GM19099 (cell line): ENCODE data around the gene ANXA5.

ENCODE experiments used
- POLR2A ChIP-seq: IDR thresholded peaks from 3 replicates; pipeline ENCODE4 v1.6.1; 2011; ENCODE audit warnings: low read depth; ENCODE audit not compliant: insufficient read length; ENCODE audit errors: extremely low read depth

The ANXA5 gene

DNA sequence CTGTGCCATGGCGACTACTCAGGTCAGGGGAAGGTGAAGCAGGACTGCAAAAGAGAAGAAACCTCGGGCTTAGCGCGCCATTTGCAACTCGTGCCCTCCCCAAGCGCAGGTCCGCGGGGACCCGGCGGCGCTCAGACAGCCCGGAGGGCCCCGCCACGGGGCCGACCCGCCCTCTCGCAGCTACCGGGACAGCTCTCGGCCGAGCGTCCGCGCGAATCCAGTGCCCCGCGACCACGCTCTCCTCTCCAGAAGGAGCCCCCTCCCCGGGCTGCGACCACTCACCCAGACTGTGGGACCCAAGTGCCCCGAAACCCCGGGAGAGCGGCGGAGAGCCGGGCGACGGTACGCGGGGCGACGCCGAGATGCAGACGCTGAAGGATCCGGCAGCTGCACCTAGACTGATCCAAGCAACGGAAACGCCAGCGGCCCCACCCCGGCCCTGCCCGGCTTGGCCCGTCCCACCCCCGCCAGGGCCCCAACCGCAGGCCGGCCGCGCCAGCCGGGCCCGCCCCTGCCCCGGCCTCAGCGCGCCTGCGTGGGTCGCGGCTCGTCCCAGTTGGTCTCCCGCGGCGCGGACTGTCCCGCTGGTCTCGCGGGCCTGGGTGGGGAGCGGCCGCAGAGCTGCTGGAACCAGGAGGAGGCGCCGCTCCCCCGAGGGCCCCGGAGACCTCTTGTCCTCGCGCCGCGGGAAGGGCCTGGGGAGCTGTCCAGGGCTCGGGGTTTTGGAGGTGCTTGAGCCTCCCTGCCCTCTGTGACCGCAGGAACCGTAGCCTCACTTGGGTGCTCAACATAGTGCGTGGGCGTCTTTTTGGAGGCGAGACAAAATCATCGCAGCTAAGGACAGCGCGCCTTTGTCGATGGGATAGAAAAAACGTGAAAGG lies at the start of gene ANXA5:
Gene ANXA5, minus strand, starts transcription at position 400 of the 881 bp plus-strand sequence. Its CDS starts 391 bp downstream, at position 9.
- TF ChIP-seq POLR2A: peak; percentile 86

DNA sequence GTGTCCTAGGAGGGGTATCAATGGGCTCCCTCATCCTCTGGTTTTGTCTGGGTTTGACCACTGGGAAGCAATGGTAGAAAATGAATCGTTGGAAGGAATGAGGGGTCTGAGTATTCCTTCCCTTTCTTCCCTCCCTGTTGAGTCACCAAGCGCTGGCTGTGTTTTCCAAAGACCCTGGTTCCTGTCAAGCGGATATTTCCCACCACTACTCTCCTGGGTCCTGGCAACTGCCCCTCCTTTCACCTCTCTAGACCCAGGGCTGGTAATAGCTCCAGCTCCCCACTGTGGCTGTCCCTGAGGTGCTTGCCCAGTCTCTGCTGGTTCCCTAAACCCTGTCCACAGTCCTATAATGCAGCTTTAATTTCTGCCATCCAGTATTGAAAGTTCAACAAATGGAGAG lies 46.0 kb upstream of the ANXA5 start:
- TF ChIP-seq POLR2A: no peak

DNA sequence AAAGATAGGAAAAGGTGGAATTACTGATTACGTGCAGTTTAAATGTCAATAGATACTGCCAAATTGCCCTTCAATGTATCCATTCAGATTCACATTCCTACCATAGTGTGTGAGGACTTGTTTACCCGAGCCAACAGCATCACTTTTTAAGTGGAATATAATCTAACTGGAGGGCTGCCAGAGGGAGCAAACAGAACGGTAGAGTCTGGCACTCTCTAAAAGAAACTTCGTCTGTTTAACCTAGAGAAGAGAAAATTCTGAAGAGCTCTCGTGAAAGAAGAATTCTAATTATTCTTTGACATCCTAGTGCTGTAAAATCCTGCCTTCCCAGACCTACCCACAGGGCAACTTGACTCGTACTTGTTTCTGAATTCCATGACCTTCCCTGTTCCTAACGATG lies 45.0 kb upstream of the ANXA5 start:
- TF ChIP-seq POLR2A: no peak

DNA sequence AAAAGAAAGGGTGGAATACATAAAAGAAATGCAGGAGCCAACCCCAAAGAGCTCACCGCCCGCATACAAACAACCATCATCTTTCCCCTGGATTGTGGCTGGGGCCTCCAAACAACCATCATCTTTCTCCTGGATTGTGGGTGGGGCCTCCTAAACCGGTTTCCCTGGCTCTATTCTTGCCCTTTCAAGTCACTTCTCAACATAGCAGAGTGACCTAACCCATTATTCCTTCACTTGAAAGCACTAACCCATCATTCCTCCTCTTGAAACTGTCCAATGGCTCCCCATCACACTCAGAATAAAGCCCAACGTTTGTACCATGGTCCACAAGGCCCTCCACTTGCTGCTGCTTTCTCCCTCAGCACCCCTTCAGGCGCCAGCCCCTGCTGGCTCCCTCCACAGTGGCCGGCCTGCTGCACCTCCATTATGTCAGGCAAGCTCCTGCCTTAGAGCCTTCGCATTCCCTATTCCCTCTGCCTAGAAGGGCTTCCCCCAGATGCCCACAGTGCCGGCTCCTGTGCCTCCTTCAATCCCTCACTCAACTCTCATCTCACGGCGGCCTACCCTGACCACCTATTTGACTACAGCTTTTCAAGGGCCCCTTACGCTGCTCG lies 44.1 kb upstream of the ANXA5 start:
- no peak for TF ChIP-seq POLR2A

DNA sequence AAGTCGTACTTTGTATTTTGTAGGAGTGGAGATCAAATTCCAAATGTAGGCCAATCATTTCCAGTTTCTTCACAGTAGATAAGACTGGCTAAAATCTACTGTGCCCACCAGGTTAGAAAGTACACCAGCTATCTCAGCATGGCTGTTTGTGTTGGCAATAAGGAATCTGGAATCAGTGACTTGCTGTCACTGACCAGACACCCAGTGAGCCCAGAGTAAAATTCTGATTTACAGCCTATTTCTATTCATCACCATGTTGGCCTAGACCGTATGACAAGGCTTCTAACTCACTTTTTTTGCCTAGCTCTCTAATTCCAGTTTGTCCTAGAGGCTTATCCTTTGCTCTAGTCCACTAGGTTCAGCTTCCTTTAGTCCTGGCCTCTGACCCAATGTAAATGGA lies 42.8 kb upstream of the ANXA5 start:
- no peak for TF ChIP-seq POLR2A

DNA sequence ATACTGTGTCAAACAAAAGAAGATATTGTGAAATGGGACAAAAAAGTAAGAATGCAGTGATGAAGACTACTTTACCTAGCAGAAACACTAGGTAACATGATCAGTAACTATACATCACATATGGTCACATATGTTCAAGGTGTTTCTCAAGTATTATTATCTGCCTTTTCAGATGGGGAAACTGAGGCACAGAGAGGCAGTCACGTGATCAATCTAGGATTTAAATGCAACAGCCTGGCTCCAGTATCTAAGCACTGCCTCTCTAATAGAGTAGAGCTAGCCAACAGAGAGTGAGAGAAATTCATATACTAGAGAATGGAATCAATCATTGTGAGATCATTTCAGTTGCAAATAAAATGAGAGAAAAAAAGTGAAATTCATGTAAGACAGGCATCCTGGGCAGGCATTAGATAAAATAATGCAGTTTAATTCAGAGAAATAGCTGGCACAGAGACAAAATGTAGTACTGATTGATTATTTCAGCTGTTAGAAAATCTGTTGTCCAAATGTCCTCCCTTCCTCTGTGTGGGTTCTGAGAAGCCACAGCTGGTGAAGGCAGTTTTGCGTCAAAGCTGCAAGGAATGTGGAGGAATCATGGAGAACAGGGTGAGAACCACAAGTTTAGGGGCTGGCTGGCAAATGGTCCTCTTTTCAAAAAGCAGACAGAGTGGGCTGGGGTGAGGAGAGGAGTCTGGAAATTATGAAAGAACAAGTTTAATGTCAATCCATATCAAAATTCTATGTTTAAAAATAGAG lies 42.2 kb upstream of the ANXA5 start:
- TF ChIP-seq POLR2A: no peak

DNA sequence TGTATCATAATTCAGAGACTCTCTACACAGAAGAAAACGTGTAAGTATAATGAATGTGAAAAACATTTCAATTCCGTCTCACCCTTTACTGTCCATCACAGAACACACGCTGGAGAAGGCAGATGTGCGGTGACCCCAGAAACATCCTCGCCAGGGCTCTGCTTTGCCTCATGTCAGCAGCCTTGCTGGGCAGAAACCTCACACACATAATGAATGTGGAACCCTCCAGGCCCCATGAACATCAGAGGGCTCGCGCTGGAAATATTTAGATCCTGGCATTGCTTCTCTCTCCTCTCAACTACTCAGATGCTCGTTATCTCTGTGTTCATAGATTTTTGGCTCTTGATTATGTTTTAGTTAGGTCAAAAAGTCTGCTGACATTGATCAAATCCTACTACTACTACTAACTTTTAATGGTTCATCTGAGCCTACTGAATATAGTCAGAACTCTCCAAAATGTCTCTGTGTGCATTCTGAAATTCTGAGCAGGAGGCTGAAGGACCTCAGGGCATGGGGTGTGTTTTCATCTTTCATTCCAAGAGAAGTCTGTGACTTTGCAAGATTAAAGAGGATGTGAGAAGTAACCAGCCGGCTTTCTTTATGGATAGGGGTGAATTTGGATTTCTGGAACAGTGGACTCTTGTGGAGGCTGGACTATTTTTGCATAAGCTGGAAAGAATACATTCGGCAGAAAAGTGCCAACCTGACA lies 41.2 kb upstream of the ANXA5 start:
- TF ChIP-seq POLR2A: no peak

DNA sequence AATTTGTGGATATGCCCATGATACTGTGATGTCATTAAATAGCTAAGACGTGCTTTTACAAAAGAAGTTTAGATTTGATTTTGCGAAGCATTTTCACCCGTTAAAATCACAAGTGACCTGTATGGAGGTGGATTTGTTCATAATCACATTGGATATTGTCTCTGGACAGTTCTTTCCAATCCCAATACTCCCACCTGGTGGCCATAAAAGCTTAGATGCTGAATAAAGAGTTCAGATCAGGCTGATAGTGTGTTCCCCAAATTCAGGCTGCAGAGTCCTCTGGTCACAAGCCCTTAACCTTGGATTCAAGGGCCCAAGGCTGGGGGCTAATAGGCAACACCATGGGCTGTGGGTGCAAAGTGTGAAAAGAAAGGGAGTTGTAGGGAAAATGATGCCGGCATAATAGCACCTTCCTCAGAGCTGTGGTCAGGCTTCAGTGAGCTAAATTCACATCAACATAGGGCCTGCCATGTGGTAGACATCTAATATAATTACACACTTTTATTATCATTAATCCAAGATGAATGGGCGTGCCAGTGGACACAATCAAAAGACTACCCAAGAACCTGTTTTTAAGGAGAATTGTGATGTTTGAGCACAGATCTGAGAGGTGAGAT lies 40.1 kb upstream of the ANXA5 start:
- no peak for TF ChIP-seq POLR2A

DNA sequence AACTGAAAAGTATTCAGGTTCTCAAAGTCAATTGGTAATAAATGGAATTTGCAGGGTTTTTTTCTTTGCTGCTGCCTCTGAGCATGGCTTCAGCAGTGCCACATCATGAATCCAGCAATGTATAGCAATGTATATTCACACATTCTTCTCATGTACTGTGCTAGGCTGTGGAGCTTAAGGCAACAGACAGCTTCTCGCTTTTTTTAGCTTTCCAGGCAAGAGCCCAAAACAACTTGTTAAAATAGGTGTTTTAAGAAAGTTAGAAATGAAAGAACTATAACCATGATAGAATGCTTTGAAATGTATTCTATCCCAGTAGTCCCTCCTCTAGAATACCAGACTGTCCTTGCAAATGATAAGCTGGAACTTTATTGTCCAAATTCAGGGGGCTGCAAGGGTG lies 37.8 kb upstream of the ANXA5 start:
- TF ChIP-seq POLR2A: no peak

DNA sequence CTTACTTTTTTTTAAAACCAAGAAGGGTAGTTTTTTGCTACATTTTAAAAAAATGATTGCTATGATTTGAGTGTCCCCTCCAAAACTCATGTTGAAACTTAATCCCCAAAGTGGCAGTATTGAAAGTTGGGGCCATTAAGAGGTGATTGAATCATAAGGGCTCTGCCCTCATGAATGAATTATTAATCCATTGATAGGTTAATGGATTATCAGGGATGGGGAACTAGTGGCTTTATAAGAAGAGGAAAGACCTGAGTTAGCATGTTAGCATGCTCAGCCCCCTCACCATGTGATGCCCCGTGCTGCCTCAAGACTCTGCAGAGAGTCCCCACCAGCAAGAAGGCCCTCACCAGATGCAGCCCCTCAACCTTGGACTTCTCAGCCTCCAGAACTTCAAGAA lies 37.2 kb upstream of the ANXA5 start:
- TF ChIP-seq POLR2A: no peak

DNA sequence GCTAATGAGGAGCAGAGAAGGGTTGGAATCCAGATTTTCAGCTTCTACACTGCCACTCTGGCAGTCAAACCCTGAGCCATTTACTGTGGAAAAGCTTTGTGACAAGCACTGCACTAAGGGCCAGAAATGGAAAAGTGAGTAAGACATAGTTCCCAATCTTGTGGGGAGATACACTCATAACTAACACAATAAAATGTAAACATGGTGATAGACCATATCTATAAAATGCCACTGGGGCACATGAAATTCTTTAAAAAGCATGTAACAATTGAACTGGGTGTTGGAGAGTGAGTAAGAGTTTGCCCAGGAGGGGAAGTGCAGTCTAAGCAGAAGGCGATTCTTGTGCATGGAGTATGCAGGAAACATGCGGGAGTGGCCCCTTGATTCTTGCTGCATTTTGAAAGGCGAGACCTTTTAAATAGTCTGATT lies 32.0 kb upstream of the ANXA5 start:
- no peak for TF ChIP-seq POLR2A

DNA sequence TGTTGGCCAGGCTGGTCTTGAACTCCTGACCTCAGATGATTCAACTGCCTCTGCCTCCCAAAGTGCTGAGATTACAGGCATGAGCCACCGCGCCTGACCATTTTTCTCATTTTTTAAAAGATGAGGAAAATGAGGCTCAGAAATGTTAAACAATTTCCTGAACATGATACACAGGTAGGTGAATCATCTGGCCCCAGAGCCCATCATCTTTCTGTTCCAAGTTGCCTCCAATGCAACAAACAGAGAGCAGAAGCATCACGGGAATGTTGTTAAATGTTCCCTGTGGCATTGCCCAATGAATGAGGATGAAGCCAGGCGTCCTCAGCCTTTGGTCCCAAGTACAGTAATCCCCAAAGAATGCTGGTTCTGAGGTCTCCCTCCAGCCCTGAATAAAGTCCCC lies 31.3 kb upstream of the ANXA5 start:
- no peak for TF ChIP-seq POLR2A

DNA sequence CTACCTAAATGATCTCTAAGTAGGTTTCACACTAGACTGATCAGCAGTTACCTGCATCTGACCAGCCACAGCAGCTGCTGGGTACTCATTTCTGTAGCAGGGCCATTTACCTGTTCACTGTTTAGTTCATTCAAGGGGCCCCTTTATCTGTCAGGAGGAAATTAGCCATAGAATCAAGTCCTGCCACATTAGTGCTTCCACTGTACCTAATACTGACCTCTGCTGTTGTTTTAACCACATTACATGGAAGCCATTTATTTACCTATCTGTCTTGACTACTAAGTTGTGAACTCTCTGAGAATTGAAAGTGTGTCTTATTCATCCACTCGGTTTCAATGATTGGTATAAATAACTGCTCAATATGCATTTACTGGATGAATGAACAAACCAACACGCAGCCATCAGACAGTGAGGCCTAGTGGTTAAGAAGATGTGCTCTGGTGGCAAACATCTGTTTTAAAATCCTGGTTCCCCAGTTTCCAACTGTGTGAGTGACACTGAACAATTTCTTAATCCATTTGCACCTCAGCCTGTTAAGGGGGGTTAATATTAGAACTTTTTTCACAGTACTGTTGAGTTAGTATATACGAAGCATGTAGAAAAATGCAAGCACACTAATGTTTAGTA lies 30.0 kb upstream of the ANXA5 start:
- no peak for TF ChIP-seq POLR2A

DNA sequence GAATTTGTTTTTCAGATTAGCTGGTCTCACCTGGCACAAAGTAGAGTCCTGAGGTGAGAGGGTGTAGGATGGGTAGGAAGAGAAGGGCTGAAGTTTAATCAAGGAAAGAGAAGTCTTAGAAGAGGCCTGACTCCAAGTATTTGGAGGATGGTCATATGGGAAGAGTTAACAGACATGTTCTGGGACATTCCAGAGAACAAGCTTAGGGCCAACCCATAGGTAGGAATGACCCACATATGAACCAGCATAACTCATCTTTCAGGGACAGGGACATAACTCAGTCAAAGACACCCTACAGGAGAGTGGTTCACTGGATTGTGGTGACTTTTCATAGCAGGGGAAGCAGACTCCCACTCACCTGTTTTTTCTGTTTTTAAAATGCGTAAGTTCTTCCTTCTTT lies 27.9 kb upstream of the ANXA5 start:
- no peak for TF ChIP-seq POLR2A
